Activated effector memory CD4-positive, alpha-beta T cell treated with Interleukin-2 at 50 U/mL for 16 hours (primary cell): Measurements from ENCODE around the gene CNIH4.
"Not testable (repeated sequence)": the region's sequence is repeated elsewhere in the genome, so short reads cannot be mapped to it uniquely, and the experiment has no call there.

ENCODE experiments used
- DNase-seq: peaks from one replicate; pipeline ENCODE4 v3.0.0-alpha.2; 2020

The CNIH4 gene

DNA sequence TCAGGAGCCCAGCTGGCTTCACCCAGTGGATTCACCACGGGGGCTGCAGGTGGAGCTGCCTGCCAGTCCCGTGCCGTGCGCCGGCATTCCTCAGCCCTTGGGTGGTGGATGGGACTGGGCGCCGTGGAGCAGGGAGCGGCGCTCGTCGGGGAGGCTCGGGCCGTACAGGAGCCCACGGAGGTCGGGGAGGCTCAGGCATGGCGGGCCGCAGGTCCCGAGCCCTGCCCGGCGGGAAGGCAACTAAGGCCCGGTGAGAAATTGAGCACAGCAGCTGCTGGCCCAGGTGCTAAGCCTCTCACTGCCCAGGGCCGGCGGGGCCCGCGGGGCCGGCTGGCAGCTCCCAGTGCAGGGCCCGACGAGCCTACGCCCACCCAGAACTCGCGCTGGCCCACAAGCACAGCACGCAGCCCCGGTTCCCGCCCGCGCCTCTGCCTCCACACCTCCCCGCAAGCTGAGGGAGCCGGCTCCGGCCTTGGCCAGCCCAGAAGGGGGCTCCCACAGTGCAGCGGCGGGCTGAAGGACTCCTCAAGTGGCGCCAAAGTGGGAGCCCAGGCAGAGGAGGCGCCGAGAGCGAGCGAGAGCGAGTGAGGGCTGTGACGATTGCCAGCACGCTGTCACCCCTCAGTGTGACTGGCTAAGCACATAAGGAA lies 4.1 kb upstream of the CNIH4 start:
- not testable (repeated sequence) for DNase-seq

DNA sequence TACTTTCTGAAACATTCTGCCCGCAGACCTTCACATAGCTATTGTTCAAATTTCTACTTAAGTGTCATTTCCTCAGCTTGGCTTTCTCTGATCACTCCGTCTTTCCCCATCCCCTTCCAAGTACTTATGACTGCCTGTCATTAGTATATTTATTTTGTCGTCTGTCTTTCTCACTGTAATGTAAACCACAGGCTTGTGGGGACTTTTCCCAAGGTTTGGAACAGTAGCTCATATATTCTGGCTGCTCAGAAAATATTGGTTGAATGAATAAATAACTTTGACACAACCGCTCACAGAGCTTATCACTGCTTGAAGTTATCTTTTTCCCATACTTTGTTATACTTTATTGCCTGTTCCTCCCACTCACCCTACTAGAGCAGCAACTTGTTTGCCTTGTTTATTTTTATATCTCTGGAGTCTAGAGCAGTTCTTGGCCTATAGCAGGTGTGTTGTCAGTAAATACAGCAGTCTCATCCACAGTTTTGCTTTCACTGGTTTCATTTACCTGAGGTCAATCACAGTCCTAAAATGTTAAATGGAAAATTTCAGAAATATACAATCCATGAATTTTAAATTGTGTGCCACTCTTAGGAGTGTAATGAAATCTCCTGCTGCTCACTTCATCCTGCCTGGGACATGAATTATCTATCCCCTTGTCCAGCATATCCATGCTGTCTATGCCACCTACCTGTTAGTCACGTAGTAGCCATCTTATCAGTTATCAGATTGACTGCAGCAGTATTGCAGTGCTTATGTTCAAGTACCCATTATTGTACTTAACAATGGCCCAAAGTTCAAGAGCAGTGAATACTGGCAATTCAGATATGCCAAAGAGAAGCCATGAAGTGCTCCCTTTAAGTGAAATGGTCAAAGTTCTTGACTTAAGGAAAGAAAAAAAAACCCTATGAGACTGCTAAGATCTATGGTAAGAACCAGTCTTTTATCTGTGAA lies 2.4 kb upstream of the CNIH4 start:
- DNase-seq: no peak

DNA sequence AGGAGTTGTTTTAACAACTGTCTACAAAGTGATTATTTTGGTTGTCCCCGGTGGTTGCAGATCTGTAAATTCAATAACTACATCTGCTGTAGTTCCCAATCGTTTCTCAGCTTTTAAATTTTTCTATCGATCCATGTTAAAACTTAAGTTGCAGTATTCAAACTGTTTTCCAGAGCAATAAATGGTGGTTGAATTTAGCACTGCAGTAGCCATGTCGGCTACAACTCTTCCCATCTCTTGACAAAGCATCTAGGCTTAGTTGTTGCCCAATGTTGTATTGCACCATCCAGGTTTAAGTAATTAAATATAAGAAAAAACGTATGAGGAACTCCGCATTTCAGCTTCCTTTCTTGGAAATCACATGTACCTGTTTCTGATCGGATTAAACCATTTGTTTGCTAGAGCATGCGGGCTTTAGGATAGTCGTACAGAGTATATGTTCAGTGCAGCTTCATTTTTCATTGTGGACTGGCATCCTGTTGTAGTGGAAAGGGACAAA lies 996 bp downstream of the CNIH4 start:
- no peak for DNase-seq

DNA sequence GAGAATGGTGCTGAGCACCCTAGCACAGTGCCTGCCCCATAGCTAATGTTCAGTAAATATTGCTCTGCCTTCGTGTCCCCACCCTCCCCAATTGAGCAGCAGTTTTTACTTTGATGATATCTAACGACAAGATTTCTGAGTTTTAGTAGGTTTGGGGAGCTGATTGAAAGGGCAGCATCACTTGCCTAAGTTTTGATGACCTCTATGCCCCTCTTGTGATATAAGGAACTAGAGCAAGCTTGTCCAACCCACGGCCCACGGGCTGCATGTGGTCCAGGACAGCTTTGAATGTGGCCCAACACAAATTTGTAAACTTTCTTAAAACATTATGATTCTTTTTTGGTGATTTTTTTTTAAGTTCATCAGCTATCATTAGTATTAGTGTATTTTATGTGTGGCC lies 1.6 kb downstream of the CNIH4 start:
- DNase-seq: no peak

DNA sequence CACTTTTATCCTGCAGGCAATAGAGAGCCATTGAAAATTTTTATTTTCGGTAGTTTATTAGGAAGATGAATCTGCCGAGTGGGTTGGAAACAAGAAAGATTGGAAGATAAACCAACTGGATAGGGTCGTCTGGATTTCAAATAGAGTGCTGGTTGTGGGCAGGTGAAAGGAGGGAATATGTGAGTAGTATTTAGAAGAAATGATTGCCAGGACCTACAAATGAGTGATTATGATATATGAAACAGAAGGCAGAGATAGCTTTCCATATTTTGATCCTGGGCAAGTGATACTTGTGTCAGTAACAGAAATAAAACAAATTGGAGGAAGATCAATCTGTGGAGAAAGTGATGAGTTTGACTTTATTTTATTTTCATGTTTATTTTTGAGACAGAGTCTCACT lies 2.5 kb downstream of the CNIH4 start:
- DNase-seq: no peak

DNA sequence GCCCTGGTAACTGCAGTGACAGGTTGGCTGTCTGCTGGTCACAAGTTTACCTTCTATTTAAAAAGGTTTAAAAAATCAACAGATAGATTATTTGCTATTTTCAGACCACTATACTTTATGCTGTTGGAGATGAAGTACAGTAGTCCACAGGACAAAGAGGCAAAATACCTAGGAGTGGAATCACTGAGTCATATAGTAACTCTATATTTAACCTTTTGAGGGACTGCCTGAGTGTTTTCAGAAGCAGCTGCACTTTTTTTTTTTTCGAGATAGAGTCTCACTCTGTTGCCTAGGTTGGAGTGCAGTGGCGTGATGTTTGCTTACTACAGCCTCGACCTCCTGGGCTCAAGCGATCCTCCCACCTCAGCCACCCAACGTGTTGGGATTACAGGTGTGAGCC lies 11.7 kb downstream of the CNIH4 start:
- no peak for DNase-seq

DNA sequence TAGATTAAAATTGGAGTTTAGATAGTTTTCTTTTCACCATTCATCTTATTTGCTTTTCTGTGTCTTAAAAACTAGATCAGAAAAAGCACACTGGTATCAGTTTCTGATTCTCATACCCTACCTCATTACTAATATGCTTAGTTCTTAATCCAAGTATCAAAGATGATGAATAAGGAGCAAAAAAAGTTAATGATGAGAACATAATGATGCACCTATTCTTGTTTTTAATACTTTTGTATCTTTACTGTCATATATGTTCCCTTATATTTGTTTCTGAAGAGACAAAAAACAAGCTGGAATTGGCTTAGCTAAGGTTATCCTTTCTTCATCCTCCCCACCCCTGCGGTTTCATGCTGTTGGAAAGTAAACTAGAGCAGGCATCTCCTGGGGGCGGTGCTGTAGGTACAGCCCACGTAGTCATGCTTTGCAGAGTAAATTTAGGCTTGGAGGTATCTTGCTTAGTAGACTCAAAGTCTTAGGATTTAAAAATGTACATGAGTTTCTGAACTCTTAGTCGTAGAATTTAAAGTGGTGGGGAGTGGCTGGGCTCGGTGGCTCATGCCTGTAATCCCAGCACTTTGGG lies 16.4 kb downstream of the CNIH4 start:
- DNase-seq: no peak

DNA sequence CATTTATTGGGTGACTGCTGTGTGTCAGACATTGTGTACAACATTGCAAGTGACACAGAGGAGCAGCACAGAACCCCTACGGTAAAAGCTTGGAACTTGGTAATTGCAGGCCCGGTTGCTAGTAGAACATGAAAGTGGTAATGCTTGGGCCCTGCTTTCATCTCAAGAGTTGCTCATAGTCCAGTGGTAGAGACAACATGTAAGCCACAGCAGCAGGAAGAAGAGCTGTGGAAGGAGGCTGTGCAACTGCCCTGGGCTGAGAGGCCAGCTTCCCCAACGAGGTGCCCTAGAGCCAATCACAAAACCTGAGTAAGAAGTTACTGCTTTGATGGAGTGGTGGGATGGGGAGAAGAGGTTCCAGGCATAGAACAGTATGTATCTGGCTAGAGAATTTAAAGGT lies 18.4 kb downstream of the CNIH4 start:
- DNase-seq: no peak

DNA sequence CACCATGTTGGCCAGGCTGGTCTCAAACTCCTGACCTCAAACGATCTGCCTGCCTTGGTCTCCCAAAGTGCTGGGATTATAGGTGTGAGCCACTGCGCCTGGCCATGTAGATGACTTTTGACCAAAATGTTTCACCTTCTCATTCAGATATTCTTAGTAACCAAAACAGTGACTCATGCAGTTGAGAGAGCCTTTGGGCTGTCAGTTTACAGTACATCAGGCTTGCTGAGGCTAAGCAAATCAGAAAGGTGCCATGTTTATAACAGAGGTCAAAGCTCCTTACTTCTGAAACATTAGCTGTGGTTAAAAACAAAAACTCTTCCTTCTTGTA lies 21.0 kb downstream of the CNIH4 start:
- DNase-seq: no peak

DNA sequence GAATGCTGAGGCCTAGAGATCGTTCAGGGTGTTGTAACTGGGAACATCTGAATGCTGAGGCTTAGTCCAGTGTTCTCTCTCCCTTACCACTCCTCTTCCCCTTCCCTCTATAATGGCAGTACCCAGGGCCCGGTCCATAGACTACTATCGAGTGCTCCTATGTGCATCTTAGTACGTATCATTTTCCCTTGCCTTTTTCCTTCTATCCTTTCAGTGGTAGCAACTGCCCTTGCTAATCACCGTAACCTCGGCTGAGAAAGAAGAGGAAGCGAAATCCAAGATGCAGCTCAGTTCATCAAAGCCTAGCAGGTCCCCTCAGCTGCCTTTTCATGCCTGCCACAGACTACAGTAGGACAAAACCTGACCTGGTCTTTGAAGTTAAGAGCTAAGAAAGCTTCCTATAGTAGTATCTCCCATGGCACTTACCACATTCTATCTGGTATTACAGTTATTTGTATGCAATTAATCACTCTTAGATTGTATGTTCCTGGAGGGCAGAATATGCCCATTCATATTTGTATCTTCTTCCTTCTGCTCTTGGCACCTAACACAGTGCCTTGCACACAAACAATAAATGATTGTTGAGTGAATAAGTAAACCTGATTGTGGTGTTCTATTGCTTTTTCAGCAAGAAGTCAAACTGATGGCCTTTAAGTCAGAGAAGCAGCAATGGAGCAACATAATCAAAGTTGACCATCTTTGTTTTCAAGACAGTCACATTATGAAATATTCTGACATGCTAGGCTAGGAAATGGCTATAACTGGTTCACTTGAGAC lies 22.4 kb downstream of the CNIH4 start:
- DNase-seq: no peak

DNA sequence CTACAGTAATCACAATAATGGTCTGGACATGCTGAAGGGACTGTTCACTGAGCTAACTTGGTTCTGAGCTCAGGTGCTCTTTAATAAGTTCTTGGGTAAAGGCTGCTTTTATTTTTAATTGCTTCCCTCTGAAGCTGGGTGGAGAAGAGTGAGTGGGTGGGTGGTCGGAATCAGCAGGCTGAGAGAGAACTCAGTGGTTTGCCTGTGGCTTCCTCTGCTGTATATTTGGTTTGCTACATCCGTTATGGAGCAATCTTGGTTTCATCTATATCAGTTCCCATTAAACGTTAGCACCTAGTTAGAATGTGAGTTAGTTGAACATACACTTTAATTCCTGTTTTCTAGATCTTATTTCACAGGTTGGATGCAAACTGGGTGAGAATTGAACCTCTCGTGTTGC lies 23.3 kb downstream of the CNIH4 start:
- DNase-seq: peak; percentile 24

DNA sequence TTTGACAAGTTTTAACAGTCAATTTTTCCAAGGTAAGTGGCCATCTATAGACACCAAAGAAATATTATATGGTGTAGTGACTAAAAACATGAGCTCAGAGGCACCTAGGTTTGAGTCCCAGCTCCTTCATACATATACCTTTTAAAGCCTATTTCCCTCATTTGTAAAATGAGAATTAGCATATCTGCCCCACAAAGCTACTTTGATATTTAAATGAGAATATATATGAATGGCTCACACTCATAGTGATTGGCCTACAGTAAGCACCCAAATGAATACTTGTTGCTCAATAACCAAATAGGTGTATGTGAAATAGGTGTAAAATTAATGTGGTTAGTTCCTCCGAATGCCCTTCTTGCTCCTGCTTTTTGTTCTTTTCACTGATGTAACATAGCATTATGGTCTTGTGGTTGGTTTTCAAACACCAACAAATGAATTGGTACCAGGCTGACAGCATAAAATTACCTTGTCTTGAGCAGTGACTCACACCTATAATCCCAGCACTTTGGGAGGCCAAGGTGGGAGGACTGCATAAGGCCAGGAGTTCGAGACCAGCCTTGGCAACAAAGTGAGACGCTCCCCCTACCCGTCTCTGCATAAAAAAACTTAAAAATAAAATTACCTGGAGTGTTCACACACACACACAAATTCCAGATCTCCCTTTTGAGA lies 25.3 kb downstream of the CNIH4 start:
- DNase-seq: no peak

DNA sequence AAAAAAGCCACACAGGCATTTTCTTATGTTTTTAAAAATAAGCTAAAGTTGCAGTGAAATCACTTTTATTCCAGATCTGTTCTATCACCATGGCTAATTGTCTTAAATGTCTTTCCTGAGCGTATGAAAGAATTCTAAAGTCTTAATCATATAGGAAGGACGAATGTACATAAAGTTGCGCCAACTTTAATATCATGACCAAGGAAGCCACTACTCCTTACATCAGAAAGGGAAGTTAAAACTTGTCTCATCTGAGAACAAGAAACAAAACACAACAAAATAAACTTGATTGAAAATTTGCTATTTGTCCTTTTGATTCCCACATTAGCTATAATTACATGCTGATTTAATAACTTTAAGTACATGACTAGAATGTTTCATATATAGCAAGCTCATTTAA lies 26.5 kb downstream of the CNIH4 start:
- no peak for DNase-seq

DNA sequence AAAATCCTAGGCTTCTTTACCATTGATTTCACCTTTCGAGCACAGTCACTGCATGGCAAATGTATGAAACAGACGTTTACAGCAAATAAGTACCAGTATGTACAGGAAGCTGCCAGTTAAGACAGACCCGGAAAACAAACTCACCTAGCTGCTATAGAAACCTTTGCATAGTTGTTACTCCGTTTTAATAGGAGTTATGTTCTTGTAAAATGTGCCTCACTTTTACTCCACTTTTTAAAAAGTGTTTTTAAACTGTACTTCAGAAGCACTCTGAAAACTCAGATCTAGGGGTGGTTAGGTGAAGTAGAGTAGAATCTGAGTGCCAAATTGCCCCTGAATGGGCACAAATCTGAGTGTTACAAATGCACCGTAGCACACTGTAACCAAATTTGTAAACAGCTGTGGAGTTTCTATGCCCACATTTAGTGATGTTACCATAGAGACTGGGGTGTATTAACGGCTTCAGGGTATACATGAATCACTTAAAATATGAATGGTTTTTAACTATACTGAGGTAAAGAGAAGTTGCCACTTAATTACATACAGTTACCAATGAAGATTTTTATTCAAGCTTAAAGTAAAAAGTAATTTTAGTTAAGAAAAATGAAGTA lies 30.7 kb downstream of the CNIH4 start:
- DNase-seq: no peak

DNA sequence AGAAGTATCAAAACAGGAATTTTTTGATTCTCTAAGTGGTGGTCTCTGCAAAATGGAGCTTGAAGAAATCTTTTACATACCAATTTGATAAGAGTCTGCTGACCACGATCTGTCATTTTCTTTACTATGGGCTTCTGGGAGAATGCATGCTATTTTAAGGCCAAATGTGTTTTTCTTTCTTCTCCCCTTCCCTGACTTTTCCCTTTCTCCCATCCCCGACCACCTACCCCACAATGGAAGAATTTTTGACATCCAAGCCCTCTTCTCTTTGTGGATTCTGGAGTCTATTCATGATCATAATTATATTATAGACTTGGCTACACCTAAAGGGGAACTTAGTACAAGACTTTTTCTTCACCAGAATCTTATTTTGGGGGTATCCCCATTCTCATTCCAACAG lies 31.3 kb downstream of the CNIH4 start:
- DNase-seq: no peak

DNA sequence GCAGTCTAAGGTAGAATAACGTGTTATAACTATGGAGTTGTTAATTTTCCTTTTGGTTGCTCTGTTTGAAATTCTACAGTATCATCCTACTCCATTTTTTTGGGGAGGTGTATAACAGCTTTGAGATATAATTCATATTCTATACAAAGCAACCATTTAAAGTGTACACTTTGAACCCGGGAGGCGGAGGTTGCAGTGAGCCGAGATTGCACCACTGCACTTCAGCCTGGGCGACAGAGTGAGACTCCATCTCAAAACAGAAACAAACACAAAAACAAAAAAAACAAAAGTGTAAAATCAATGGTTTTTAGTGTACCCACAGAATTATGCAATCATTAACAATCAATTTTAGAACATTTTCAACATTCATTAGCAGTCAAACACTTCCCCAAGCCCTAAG lies 33.8 kb downstream of the CNIH4 start:
- DNase-seq: no peak

DNA sequence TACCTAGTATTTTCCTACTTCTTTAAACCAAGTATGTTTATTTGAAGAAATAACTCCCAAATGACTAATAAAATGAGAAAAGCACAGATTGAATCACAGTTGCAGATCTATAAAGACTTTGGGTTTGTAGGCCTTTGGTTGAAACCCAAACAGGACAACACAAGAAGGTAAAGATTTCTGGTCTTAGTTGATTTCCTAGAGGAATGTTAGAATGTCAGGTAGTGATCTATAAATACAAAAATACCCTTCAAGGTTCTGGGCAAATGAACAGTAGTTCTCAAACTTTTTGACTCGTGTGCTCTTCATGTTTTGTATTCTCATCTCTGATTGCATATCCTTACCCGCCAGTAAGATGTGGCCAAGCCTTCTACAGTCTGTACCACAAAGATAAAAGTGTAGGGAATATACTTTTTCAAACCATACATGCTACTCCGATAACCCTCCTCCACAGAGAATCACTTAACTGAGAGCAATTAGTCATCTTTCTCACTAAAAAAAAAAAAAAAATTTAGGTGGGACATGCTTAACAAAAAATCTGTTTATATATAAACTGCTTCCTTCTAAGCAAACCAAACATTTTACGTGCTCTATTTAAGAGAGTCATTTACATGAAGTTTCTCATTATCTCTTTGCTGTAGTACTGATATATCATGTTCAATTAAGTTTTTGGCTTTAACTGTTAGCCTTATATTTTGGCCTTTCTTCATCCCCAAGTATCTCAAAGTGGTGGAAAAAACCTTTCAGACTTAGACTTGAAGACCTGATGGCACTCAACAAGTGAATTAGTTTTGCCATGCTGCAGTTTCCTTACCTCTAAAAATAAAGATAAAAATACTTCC lies 36.0 kb downstream of the CNIH4 start:
- no peak for DNase-seq

DNA sequence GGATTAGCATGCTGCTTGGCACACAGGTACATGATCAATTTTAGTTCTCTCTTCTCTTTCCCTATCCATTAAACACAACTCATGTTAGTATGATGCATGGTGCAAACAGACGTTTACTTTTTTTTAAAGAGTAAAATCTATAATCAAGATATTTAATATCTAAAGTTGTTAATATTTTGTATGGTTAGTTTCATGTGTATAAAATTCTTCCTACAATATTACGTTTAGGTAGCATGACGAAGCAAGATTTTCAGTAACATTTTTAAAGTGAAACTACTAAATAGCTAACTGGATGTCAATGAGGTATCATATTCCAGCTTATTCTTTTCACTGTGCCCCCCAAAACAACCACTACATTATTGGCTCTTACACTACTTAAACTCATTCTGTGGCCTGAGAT lies 36.6 kb downstream of the CNIH4 start:
- no peak for DNase-seq

DNA sequence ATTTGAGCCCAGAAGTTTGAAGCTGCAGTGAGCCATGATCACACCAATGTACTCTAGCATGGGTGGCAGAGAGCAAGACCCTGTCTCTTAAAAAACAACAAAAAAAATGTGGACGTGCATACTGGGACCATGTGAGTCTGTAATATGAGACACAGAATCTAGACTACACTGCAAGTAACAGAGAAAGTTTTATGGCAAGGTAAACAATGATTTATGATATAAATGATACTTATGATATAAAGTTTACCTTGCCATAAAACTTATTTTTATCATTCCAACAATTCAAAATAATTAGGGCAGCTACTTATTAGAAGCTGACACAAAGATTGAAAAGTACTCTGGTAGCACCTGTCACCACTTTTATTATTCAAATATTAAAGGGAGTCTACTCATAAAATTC lies 43.2 kb downstream of the CNIH4 start:
- DNase-seq: no peak

DNA sequence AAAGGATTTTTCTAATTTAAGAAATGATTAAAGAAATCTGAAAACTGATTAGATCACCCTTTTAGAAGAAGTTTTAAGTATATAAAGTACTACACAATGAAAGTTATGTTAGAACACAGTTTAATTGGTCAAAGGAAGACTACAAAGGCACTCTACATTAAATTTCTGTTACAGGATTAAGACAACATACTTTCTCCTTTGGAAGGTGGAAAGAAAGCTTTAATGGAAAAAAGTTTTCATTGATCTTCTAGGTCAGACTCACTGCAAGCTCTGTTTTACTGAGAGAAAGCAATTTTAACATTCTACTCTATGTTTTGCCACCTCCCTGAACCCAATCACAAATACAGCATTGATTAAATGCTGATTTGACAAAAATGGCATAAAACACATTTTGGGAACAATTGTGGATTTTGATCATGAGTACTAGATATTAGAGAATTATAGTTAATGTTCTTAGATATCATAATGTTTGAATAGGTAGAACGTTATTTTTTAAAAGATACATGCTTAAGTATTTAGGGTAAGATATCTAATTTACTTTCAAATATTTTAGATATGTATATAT lies 45.9 kb downstream of the CNIH4 start:
- no peak for DNase-seq
